Midbrain (tissue), 1 donor: Measurements from ENCODE around the gene MYL3.
A peak's percentile ranks its signal among the peaks of the same experiment; 100 is the strongest.

ENCODE experiments used
- DNase-seq: peaks from one replicate; lab custom pipeline; 2025; lab: John Stamatoyannopoulos, UW

Gene MYL3

GRCh38 chr3:46849686-46850467 lies 13.4 kb downstream of the MYL3 start:
- no peak for DNase-seq

GRCh38 chr3:46849045-46849631 lies 14.1 kb downstream of the MYL3 start:
- no peak for DNase-seq

GRCh38 chr3:46848271-46849044 lies 14.8 kb downstream of the MYL3 start:
- DNase-seq, result no peak

- DNase-seq, result no peak
Observed at GRCh38 chr3:46847744-46848143, 15.5 kb downstream of the MYL3 start.

- DNase-seq, result no peak
Observed at GRCh38 chr3:46846624-46847542, 16.4 kb downstream of the MYL3 start.

- DNase-seq, result peak; percentile 78
Observed at GRCh38 chr3:46845860-46846623, 17.2 kb downstream of the MYL3 start.

GRCh38 chr3:46845397-46845859 lies 17.8 kb downstream of the MYL3 start:
- DNase-seq, result peak; percentile 75

- no peak for DNase-seq
Observed at GRCh38 chr3:46844881-46845312, 18.3 kb downstream of the MYL3 start.

- no peak for DNase-seq
Observed at GRCh38 chr3:46844397-46844796, 18.8 kb downstream of the MYL3 start.

- DNase-seq, result no peak
Observed at GRCh38 chr3:46843508-46843907, 19.7 kb downstream of the MYL3 start.

- DNase-seq, result no peak
Observed at GRCh38 chr3:46840491-46840890, 22.8 kb downstream of the MYL3 start.

- no peak for DNase-seq
Observed at GRCh38 chr3:46838301-46838700, 24.9 kb downstream of the MYL3 start.

- DNase-seq, result no peak
Observed at GRCh38 chr3:46835491-46835890, 27.8 kb downstream of the MYL3 start.

GRCh38 chr3:46835054-46835453 lies 28.2 kb downstream of the MYL3 start:
- no peak for DNase-seq

GRCh38 chr3:46833346-46834300 lies 29.6 kb downstream of the MYL3 start:
- no peak for DNase-seq

GRCh38 chr3:46831841-46832240 lies 31.4 kb downstream of the MYL3 start:
- no peak for DNase-seq

- no peak for DNase-seq
Observed at GRCh38 chr3:46831316-46831715, 31.9 kb downstream of the MYL3 start.

GRCh38 chr3:46830801-46831200 lies 32.4 kb downstream of the MYL3 start:
- DNase-seq, result no peak

- no peak for DNase-seq
Observed at GRCh38 chr3:46829699-46830208, 33.5 kb downstream of the MYL3 start.

- no peak for DNase-seq
Observed at GRCh38 chr3:46825450-46825849, 37.8 kb downstream of the MYL3 start.
